Effector memory CD4-positive, alpha-beta T cell (primary cell): ENCODE data around the gene BCAS4.

Experiments used
- DNase-seq, 3 donors: peaks; one replicate each; pipeline ENCODE4 v3.0.0-alpha.2; 2020
- H3K27ac ChIP-seq: 2 replicates; pipeline ENCODE4 v1.7.0; 2013; ENCODE audit warnings: mild to moderate bottlenecking, low read length, moderate library complexity; ENCODE audit not compliant: insufficient read depth, poor library complexity, severe bottlenecking
- H3K27me3 ChIP-seq: replicated peaks from 2 replicates; pipeline ENCODE4 v1.7.0; 2013; ENCODE audit warnings: mild to moderate bottlenecking, low read length; ENCODE audit not compliant: insufficient read depth, control insufficient read depth, poor library complexity, severe bottlenecking
- H3K36me3 ChIP-seq: 2 replicates; pipeline ENCODE4 v1.7.0; 2013; ENCODE audit warnings: mild to moderate bottlenecking, low read length, moderate library complexity; ENCODE audit not compliant: control insufficient read depth, insufficient read depth
- H3K4me1 ChIP-seq: 2 replicates; pipeline ENCODE4 v1.7.0; 2013; ENCODE audit warnings: low read length, mild to moderate bottlenecking; ENCODE audit not compliant: control insufficient read depth, insufficient read depth, poor library complexity, severe bottlenecking
- H3K4me3 ChIP-seq: 2 replicates; pipeline ENCODE4 v1.7.0; 2013; ENCODE audit warnings: low read length, low read depth, mild to moderate bottlenecking; ENCODE audit not compliant: insufficient read depth, poor library complexity, severe bottlenecking
- H3K9me3 ChIP-seq: 2 replicates; pipeline ENCODE4 v1.7.0; 2013; ENCODE audit warnings: mild to moderate bottlenecking, low read length, moderate library complexity; ENCODE audit not compliant: control insufficient read depth

The BCAS4 gene

DNA sequence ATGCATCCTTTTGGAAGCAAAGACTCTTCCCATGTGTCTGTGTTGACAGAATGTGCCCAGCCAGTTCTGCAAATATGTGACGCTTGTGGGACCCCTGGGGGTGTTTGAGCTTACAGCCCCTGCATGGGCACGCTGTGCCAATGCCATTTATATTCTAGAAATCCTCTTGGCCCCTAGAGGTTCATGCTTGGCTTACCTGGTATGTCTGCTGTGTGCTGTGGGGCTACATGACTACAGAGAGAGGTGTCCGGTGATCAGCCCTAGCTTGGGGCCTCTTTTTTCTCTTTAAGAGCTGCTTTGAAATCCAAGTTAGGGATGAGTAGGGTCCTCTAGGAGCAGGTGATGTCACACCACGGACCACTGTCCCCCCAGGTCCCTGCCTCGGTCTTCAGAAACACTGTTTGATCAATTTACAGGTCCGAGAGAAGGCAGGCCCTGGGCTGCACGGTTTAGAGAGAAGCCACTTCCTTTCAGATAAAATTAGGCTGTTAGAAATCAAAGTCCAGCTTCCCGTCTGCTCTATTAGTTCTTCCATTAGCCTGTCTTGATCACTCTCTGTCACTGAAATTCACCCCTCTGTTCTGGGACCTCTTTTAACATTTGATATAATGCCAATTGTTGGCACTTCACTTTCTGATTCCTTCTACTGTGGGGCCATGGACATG is 26.5 kb downstream of the BCAS4 start:
- DNase-seq, result no peak
- H3K4me1 ChIP-seq, result peaks cover 6% of the 10 kb centered on the region
- no peaks in the 10 kb centered on the region for H3K9me3 ChIP-seq
- no peak overlapping the region for H3K27ac ChIP-seq
- no peaks in the 10 kb centered on the region for H3K27me3 ChIP-seq
- no peaks in the 10 kb centered on the region for H3K36me3 ChIP-seq
- H3K4me3 ChIP-seq, result no peak overlapping the region

DNA sequence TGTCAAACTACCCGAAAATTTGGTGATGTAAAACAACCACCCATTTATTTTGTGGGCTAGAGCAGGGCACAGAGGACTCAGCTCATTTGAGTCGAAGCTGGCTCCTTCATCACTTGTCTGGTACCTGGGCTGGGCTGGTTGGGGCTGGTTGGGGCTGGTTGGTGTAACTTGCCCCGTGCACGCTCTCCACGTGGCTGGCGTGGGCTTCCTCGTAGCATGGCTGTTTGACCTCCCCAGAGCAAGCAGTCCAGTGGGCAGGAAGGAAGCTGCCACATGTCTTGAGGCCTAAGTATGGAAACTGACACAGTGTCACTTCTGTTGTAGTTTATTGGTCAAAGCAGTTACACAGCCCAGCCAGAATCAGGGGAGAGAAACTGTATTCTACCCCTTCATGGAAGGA is 27.1 kb downstream of the BCAS4 start:
- no peak overlapping the region for H3K4me3 ChIP-seq
- H3K27ac ChIP-seq, result no peak overlapping the region
- peaks cover 6% of the 10 kb centered on the region for H3K4me1 ChIP-seq
- DNase-seq, result no peak
- no peaks in the 10 kb centered on the region for H3K9me3 ChIP-seq
- H3K27me3 ChIP-seq, result no peaks in the 10 kb centered on the region
- no peaks in the 10 kb centered on the region for H3K36me3 ChIP-seq

DNA sequence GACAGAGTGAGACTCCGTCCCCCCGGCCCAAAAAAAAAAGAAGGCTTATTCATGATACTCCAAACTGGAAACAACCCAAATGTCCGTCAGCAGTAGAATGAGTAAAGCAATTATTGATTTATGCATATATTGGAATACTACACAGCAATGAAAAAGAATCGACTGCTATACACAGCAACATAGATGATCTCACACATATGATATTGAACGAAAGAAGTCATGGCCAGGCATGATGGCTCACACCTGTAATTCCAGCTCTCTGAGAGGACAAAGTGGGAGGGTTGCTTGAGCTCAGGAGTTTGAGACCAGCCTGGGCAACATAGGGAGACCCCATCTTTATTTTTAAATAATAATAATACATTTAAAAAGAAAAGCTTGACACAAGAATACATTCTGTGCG is 28.5 kb downstream of the BCAS4 start:
- Histone ChIP-seq H3K4me3 (no peak overlapping the region), H3K4me1 (peaks cover 3% of the 10 kb centered on the region), H3K27ac (no peak overlapping the region), H3K36me3 (no peaks in the 10 kb centered on the region), H3K27me3 (no peaks in the 10 kb centered on the region), H3K9me3 (no peaks in the 10 kb centered on the region)
- no peak for DNase-seq

DNA sequence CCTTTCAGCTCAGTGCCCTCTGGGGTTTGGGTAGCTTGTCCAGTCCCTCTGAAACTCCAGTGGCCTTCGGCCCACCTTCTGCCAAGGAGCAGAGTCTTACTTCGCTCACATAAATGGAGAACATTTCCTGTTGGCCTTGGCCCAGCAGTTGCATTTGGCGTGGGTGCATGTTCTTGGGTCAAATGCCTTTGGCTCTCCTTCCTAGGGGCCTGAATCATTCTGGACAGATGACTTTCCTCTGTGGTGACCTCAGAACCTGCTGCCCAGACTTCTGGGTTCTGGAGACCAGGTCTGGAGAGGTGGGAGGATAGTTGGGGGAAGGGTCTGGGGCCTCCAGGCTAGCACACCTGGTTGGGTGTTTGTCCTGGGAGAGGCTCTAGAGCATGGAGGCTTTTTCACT is 29.3 kb downstream of the BCAS4 start:
- H3K27ac ChIP-seq, result no peak overlapping the region

DNA sequence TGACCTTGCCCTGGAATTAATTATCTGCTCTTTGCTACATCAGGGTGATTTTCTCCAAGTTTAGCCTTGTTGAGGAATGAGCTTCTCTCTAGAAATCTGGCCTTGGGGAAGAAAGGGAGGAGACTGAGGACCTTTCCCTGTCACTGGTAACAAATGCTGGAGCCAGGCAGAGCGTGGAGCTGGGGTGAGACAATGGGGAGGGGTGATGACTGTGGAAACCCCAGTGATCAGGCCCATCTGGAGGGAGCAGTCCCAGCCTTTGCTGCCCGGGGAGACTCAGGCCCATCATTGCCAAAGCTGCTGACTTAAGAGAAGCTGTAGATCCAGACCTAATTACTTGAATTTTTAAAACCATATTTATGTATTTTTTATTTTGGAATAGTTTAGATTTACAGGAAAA is 31.3 kb downstream of the BCAS4 start:
- no peaks in the 10 kb centered on the region for H3K9me3 ChIP-seq
- DNase-seq, result no peak
- no peaks in the 10 kb centered on the region for H3K4me1 ChIP-seq
- no peaks in the 10 kb centered on the region for H3K27me3 ChIP-seq
- H3K36me3 ChIP-seq, result no peaks in the 10 kb centered on the region
- H3K4me3 ChIP-seq, result no peak overlapping the region
- no peak overlapping the region for H3K27ac ChIP-seq

More for the DNA sequence above, 29.3 kb downstream of the BCAS4 start:
- Histone ChIP-seq H3K9me3 (no peaks in the 10 kb centered on the region), H3K4me1 (no peaks in the 10 kb centered on the region), H3K27me3 (no peaks in the 10 kb centered on the region), H3K4me3 (no peak overlapping the region), H3K36me3 (no peaks in the 10 kb centered on the region)
- DNase-seq, result no peak

DNA sequence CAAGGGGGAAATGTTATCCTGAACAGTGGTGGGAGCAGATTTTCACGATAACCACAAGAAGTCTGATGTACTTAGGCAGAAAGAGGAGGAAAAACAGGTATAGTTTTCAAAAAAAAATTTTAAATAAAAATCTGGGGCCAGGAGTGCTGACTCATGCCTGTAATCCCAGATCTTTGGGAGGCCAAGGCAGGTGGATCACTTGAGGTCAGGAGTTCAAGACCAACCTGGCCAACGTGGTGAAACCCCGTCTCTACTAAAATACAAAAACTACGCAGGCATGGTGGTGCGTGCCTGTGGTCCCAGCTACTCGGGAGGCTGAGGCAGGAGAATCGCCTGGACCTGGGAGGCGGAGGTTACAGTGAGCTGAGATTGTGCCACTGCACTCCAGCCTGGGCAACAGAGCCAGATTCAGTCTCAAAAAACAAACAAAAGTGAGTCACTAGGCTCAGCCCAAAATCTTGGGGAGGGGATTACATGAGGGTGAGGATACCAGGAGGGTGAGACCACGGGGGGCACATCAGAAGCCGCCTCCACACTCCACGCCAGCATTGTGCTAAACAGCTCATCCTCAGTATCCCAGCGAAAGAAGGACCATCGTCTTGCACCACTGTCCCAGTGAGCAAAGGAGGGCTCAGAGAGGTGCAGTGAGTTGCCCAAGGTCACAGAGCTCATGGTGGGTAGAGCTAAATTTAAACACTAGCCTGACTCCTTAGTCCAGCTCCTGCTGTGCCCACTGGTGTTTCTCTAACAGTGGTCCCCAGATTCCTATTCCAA is 33.7 kb downstream of the BCAS4 start:
- no peaks in the 10 kb centered on the region for H3K27me3 ChIP-seq
- no peaks in the 10 kb centered on the region for H3K36me3 ChIP-seq
- H3K9me3 ChIP-seq, result no peaks in the 10 kb centered on the region
- H3K27ac ChIP-seq, result no peak overlapping the region
- DNase-seq, result no peak
- H3K4me3 ChIP-seq, result no peak overlapping the region
- no peaks in the 10 kb centered on the region for H3K4me1 ChIP-seq

DNA sequence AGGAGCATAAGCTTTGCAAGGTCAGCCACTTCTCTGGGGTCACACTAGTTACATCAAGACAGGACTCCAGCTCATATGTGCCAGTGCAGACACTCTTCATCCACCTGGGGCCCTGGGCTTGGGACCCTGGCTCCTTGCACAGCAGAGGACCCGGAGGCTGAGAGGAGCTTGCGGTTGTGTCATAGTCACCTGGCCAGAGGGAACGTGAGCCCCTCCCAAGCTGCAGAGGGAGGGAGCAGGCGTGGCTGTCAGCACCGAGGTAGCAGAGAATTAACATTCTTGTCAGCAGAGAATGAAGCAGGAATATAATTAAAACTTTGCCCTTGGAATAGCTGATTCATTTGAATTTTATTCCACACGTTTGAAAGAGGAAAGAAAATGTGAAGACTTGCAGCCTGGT is 36.8 kb downstream of the BCAS4 start:
- no peak for DNase-seq
- Histone ChIP-seq H3K4me1 (no peaks in the 10 kb centered on the region), H3K9me3 (no peaks in the 10 kb centered on the region), H3K4me3 (no peak overlapping the region), H3K27ac (no peak overlapping the region), H3K36me3 (no peaks in the 10 kb centered on the region), H3K27me3 (no peaks in the 10 kb centered on the region)

DNA sequence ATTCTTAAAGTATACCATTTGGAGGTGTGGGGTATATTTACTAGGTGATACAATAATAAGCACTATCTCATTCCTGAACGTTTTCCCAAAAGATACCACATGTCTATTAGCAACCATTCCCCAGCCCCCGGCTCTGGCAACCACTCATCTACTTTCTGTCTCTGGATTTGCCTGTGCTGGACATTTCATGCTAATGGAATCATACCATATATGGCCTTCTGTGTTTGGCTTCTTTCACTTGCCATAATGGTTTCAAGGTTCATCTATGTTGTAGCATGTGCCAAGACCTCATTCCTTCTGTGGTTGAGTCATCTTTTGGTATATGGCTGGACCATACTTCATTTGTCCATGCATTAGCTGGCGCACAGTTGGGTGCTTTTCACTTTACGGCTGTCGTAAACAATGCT is 39.7 kb downstream of the BCAS4 start:
- H3K36me3 ChIP-seq, result no peaks in the 10 kb centered on the region
- no peaks in the 10 kb centered on the region for H3K9me3 ChIP-seq
- H3K27me3 ChIP-seq, result no peaks in the 10 kb centered on the region
- no peak overlapping the region for H3K27ac ChIP-seq
- no peak for DNase-seq
- no peaks in the 10 kb centered on the region for H3K4me1 ChIP-seq
- no peak overlapping the region for H3K4me3 ChIP-seq

DNA sequence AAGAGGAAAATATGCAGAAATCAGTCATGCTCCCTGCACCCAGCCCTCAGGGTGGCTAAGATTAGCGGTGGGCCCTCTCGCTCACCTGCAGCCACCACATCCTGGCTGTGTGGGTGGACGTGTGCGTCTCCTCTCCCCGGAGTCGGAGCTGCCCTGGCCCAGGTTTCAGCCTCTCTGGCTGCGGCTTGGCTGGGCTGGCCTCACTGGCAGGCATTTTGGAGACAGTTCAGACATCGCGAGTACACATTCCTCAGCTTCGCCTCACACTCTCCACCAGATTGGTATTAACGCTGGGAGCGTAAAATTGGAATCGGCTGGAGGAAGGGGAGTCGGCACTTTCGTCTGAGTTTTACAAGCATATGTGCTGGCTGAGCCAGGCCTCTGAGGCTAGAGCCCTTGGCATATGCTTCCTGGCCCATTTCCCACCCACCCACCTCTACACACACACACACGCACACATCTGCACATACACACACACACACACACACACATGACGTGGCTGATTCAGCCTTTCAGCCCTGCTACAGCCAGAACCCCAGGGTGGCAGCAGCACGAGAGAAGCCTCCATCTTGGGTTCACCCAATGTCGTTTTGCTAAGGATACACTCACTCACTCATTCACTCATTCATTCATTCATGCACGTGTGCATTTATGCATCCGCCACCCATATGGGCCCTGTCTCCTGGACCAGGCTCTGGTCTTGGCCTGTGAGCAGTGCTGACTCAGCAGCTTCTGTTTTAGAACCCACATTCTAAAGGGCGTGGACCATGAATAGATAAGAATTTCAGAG is 42.9 kb downstream of the BCAS4 start:
- Histone ChIP-seq H3K4me1 (no peaks in the 10 kb centered on the region), H3K36me3 (peaks cover 7% of the 10 kb centered on the region), H3K4me3 (no peak overlapping the region), H3K27me3 (no peaks in the 10 kb centered on the region), H3K9me3 (no peaks in the 10 kb centered on the region), H3K27ac (no peak overlapping the region)
- DNase-seq, result no peak

DNA sequence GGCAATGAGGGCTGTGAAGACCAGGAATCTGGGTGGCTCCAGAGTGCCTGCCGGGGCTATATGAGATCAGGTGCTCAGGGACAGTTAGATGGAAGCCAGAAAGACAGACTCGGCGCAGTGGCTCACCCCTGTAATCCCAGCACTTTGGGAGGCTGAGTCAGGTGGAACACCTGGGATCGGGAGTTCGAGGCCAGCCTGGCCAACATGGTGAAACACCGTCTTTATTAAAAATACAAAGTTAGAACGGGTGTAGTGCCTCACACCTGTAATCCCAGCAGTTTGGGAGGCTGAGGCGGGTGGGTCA is 43.4 kb downstream of the BCAS4 start:
- Histone ChIP-seq H3K4me3 (no peak overlapping the region), H3K4me1 (no peaks in the 10 kb centered on the region), H3K9me3 (no peaks in the 10 kb centered on the region), H3K27ac (no peak overlapping the region), H3K36me3 (peaks cover 7% of the 10 kb centered on the region), H3K27me3 (no peaks in the 10 kb centered on the region)
- DNase-seq, result no peak
